HS-27A (cell line): ENCODE measurements around the gene PREP.

Experiments used
- DNase-seq: peaks from one replicate; pipeline ENCODE4 v3.0.0-alpha.2; 2012; ENCODE audit warnings: low read depth, missing footprints

PREP gene

GRCh38 chr6:105308840-105309239, 94.0 kb downstream of the PREP start:
- DNase-seq, result no peak

GRCh38 chr6:105305521-105305920, 97.4 kb downstream of the PREP start:
- no peak for DNase-seq

- DNase-seq, result no peak
Measured at GRCh38 chr6:105304825-105305224, 98.1 kb downstream of the PREP start.

GRCh38 chr6:105304366-105304765, 98.5 kb downstream of the PREP start:
- DNase-seq, result no peak

GRCh38 chr6:105302617-105303128, 100.2 kb downstream of the PREP start:
- DNase-seq, result no peak

GRCh38 chr6:105301756-105302616, 100.9 kb downstream of the PREP start:
- DNase-seq, result no peak

GRCh38 chr6:105301072-105301503, 101.8 kb downstream of the PREP start:
- no peak for DNase-seq

GRCh38 chr6:105300090-105300489, 102.8 kb downstream of the PREP start:
- DNase-seq, result no peak

GRCh38 chr6:105294129-105294528, 108.8 kb downstream of the PREP start:
- DNase-seq, result no peak

- DNase-seq, result no peak
Measured at GRCh38 chr6:105292689-105293339, 110.1 kb downstream of the PREP start.

- DNase-seq, result no peak
Measured at GRCh38 chr6:105291525-105291924, 111.4 kb downstream of the PREP start.

GRCh38 chr6:105282631-105283585, 120.0 kb downstream of the PREP start:
- DNase-seq, result no peak

GRCh38 chr6:105280033-105280432, 122.8 kb downstream of the PREP start:
- no peak for DNase-seq

- no peak for DNase-seq
Measured at GRCh38 chr6:105279463-105279862, 123.4 kb downstream of the PREP start.

- DNase-seq, result no peak
Measured at GRCh38 chr6:105278813-105279212, 124.1 kb downstream of the PREP start.

- no peak for DNase-seq
Measured at GRCh38 chr6:105278035-105278434, 124.8 kb downstream of the PREP start.

- DNase-seq, result no peak
Measured at GRCh38 chr6:105276374-105276773, 126.5 kb downstream of the PREP start.

GRCh38 chr6:105275542-105275941, 127.3 kb downstream of the PREP start:
- no peak for DNase-seq

- DNase-seq, result no peak
Measured at GRCh38 chr6:105274678-105275077, 128.2 kb downstream of the PREP start.

- no peak for DNase-seq
Measured at GRCh38 chr6:105273589-105273988, 129.3 kb downstream of the PREP start.

- no peak for DNase-seq
Measured at GRCh38 chr6:105272786-105273185, 130.1 kb downstream of the PREP start.

GRCh38 chr6:105270511-105270910, 132.4 kb downstream of the PREP start:
- DNase-seq, result no peak
